Smooth muscle cell (in vitro differentiated cells): ENCODE measurements around the gene EMC6. TPM values are rescaled to one million over a fixed set of nuclear protein-coding genes. Genes with fewer than 3 reads are reported as not detected.

ENCODE experiments used
- DNase-seq: peaks from one replicate; lab custom pipeline; 2025; ENCODE audit not compliant: unreplicated experiment; lab: John Stamatoyannopoulos, UW
- H2AFZ ChIP-seq: fragments of 200-600 bp; sonication (generic); 2 replicates; pipeline ENCODE4 v1.6.0; 2016; ENCODE audit warnings: antibody characterized with exemption, low read depth, mild to moderate bottlenecking
- H3F3A ChIP-seq: fragments of 200-600 bp; sonication (generic); 2 replicates; pipeline ENCODE4 v1.6.0; 2017; ENCODE audit warnings: antibody characterized with exemption, low read depth
- H3K27ac ChIP-seq: fragments of 200-600 bp; sonication (generic); 2 replicates; pipeline ENCODE4 v1.5.1; 2016; ENCODE audit warnings: low read depth, mild to moderate bottlenecking
- H3K27me3 ChIP-seq: fragments of 200-600 bp; sonication (generic); 2 replicates; pipeline ENCODE4 v1.6.1; 2016; ENCODE audit warnings: low read depth, mild to moderate bottlenecking
- H3K36me3 ChIP-seq: fragments of 200-600 bp; sonication (generic); 2 replicates; pipeline ENCODE4 v1.5.1; 2016; ENCODE audit warnings: low read depth
- H3K4me1 ChIP-seq: fragments of 200-600 bp; sonication (generic); 2 replicates; pipeline ENCODE4 v1.5.1; 2016; ENCODE audit warnings: low read depth
- H3K4me2 ChIP-seq: fragments of 200-600 bp; sonication (generic); 2 replicates; pipeline ENCODE4 v1.6.0; 2016; ENCODE audit warnings: mild to moderate bottlenecking
- H3K4me3 ChIP-seq: fragments of 200-600 bp; sonication (generic); 2 replicates; pipeline ENCODE4 v1.5.1; 2016; ENCODE audit warnings: mild to moderate bottlenecking
- H3K79me2 ChIP-seq: fragments of 200-600 bp; sonication (generic); 2 replicates; pipeline ENCODE4 v1.6.0; 2016; ENCODE audit warnings: low read depth, mild to moderate bottlenecking
- H3K9ac ChIP-seq: fragments of 200-600 bp; sonication (generic); 2 replicates; pipeline ENCODE4 v1.6.0; 2016; ENCODE audit warnings: low read depth
- H3K9me3 ChIP-seq: fragments of 200-600 bp; sonication (generic); replicated peaks from 2 replicates; pipeline ENCODE4 v1.5.1; 2016; ENCODE audit warnings: low read depth
- H4K20me1 ChIP-seq: fragments of 200-600 bp; sonication (generic); 2 replicates; pipeline ENCODE4 v1.6.0; 2016; ENCODE audit warnings: low read depth
- WGBS: methylation state at CpG from one replicate; pipeline ENCODE4 v1.1.7; 2016; ENCODE audit warnings: low lambda C conversion rate; 5-methylcytosine and 5-hydroxymethylcytosine counted together
- polyA plus RNA-seq: library from polyadenylated mRNA; unstranded; fragments of >200 nt; fragmentation: Nextera tagmentation; extraction: Ambion mirVana; gene quantifications from 2 replicates; pipeline ENCODE4 v1.2.1, GENCODE V29; 2016
- total RNA-seq: library from RNA; depleted of rRNA; stranded (reverse); fragments of >200 nt; gene quantifications from 2 replicates; pipeline ENCODE4 v1.2.3, GENCODE V29; 2014
- TF ChIP-seq, protein P1 (sequence below): fragments of 200-600 bp; sonication (generic); IDR thresholded peaks from 2 replicates; pipeline ENCODE4 v1.5.1; 2017; ENCODE audit warnings: borderline replicate concordance, mild to moderate bottlenecking, antibody characterized with exemption; ENCODE audit not compliant: insufficient read depth, poor library complexity, severe bottlenecking

Gene EMC6
- total RNA-seq (59.7 and 64.1 TPM in 2 replicates), polyA plus RNA-seq (123 and 143 TPM in 2 replicates)

DNA sequence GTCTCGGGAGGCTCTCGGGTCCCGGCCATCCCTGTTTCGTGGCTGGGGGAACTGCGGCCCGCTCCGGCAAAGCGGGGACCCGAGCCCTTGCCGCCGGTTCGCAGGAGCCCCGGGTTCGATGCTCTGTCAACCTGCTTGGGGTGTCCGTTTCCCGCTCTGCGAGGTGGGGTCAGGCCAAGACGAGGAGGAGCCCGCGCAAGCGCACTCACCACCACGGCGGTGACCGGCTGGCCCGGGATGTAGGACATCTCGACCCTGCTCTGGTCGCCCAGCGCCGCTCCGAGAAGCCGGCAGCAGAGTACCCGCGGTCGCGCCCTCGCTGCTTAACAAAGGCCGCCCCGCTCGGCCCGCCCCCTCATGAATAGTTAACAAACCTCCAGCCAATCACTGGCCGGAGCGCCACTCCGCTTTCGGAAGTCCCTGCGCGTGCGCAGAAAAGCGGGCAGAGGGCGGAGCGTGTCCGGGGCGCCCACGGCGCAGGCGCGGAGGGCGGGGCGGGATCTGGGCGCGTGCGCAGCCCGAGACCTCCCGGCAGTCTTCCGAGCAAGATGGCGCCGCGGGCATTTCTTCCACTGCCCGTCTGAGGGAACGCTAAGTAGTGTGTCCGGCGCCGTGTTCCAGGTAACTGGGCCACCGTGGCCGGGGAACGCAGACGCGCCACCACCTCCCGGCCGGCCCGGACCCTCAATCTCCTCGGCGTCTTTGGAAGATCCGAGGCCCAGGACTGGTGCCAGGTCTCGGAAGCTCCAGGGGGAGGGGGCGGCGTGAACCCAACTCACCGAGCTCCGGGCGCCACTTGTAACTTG lies at the start of gene EMC6, which contains the start of gene TAX1BP3:
Gene EMC6, plus strand, starts transcription at position 534 of the 806 bp plus-strand sequence. CDS start 335 bp downstream, outside the sequence.
Gene TAX1BP3, minus strand, starts transcription at position 300 of the 806 bp plus-strand sequence. Its CDS starts 52 bp downstream, at position 248.
- under 1% methylated on average over 85 of the region's 89 CpGs for WGBS
- Histone ChIP-seq H3K4me1 (peaks cover 9% of the 10 kb centered on the region), H4K20me1 (peaks cover 53% of the 10 kb centered on the region), H3K79me2 (peaks cover 42% of the 10 kb centered on the region), H3K4me2 (peak within 1 kb of the TSS; percentile 93), H2AFZ (peak within 1 kb of the TSS; percentile 57), H3F3A (peaks cover 6% of the 10 kb centered on the region), H3K9ac (peak within 1 kb of the TSS; percentile 96), H3K27ac (peak within 1 kb of the TSS; percentile 97), H3K9me3 (no peaks in the 10 kb centered on the region), H3K27me3 (no peaks in the 10 kb centered on the region), H3K4me3 (peak within 1 kb of the TSS; percentile 69), H3K36me3 (no peaks in the 10 kb centered on the region)
- peak; percentile 97 for DNase-seq
- TF ChIP-seq, protein P1, sequence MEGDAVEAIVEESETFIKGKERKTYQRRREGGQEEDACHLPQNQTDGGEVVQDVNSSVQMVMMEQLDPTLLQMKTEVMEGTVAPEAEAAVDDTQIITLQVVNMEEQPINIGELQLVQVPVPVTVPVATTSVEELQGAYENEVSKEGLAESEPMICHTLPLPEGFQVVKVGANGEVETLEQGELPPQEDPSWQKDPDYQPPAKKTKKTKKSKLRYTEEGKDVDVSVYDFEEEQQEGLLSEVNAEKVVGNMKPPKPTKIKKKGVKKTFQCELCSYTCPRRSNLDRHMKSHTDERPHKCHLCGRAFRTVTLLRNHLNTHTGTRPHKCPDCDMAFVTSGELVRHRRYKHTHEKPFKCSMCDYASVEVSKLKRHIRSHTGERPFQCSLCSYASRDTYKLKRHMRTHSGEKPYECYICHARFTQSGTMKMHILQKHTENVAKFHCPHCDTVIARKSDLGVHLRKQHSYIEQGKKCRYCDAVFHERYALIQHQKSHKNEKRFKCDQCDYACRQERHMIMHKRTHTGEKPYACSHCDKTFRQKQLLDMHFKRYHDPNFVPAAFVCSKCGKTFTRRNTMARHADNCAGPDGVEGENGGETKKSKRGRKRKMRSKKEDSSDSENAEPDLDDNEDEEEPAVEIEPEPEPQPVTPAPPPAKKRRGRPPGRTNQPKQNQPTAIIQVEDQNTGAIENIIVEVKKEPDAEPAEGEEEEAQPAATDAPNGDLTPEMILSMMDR = no peak

DNA sequence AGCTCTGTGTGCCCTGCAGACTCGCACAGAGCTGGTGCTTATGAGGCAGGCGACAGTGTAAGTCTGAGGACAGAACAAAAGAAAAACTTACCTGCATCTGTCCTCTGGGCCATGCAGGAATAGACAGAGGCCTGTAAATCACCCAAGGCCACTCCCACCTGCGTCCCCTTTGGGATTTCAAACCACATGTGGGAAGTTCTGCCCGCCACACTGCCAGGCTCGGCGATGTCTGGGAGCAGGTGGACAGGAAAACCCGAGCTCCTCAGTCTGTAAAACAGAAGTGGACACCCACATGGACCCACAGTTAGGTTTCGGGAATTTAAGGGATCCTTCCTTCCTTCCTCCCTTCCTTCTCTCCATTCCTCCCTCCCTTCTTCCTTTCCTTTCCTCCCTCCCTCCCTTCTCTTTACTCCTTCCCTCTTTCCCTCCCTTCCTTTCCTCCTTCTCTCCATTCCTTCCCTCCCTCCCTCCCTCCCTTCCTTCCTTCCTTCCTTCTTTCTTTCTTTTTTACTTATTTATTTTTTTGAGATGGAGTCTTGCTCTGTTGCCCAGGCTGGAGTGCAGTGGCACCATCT lies 47.4 kb upstream of the EMC6 start:
- Histone ChIP-seq H3K27ac (no peak overlapping the region), H3K9me3 (no peaks in the 10 kb centered on the region), H3K4me3 (no peak overlapping the region), H3F3A (no peaks in the 10 kb centered on the region), H3K9ac (no peak overlapping the region), H4K20me1 (no peaks in the 10 kb centered on the region), H3K36me3 (peaks cover 8% of the 10 kb centered on the region), H3K27me3 (no peaks in the 10 kb centered on the region), H2AFZ (no peak overlapping the region), H3K4me2 (no peak overlapping the region), H3K79me2 (no peaks in the 10 kb centered on the region), H3K4me1 (no peaks in the 10 kb centered on the region)
- TF ChIP-seq, protein P1 = no peak
- DNase-seq = no peak
- 98% methylated on average over 8 of the region's 8 CpGs for WGBS

DNA sequence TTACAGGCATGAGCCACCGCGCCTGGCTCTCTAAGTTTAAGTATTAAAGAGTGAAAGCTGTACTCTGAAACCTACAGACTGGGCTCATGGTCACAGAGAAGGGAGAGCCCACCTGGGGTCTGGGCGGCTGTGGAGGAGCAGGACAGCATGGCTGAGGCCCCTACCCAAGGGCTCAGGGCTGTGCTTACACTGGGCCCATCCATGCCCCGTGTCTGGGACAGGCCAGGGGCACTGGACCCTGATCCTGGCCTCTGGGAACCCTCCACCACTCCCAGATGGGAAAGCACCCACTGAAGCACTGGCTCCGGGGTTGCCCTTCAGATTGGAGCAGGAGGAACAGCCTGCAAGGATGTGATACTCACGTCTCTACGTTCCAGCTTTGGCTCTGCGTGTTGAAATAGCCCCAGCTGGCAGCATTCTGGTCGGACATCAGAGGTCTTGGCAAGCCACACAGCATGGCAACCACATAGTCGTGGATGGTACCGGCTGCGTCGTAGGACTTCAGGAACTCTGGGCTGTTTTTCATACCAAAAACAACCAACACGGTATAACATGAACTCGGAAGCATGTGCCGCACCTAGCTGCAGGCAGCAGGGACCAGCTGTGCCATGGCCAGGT lies 45.5 kb upstream of the EMC6 start:
- WGBS = 98% methylated on average over 16 of the region's 16 CpGs
- Histone ChIP-seq H3K9me3 (no peaks in the 10 kb centered on the region), H3K4me2 (no peak overlapping the region), H3K27ac (no peak overlapping the region), H3K4me1 (no peaks in the 10 kb centered on the region), H3F3A (no peaks in the 10 kb centered on the region), H4K20me1 (no peaks in the 10 kb centered on the region), H3K36me3 (no peaks in the 10 kb centered on the region), H2AFZ (no peak overlapping the region), H3K4me3 (no peak overlapping the region), H3K27me3 (no peaks in the 10 kb centered on the region), H3K79me2 (no peaks in the 10 kb centered on the region), H3K9ac (no peak overlapping the region)
- DNase-seq = no peak
- TF ChIP-seq, protein P1 = no peak
